Stimulated activated CD4-positive, alpha-beta T cell treated with anti-CD3 and anti-CD28 coated beads, Interleukin-15, amount 100 ng/mL, for 48 hours (primary cell): ENCODE results near the gene TRIM17.

ENCODE experiments used
- DNase-seq, 2 donors: peaks; one replicate each; pipeline ENCODE4 v3.0.0-alpha.2; 2020; ENCODE audit warnings: low read depth in 2 of 2

Gene TRIM17

GRCh38 chr1:228367798-228368791 is 48.6 kb downstream of the TRIM17 start:
- no peak for DNase-seq

GRCh38 chr1:228366866-228367741 is 49.6 kb downstream of the TRIM17 start:
- DNase-seq: no peak

- DNase-seq: no peak
Measured at GRCh38 chr1:228366062-228366865, 50.4 kb downstream of the TRIM17 start.

DNA sequence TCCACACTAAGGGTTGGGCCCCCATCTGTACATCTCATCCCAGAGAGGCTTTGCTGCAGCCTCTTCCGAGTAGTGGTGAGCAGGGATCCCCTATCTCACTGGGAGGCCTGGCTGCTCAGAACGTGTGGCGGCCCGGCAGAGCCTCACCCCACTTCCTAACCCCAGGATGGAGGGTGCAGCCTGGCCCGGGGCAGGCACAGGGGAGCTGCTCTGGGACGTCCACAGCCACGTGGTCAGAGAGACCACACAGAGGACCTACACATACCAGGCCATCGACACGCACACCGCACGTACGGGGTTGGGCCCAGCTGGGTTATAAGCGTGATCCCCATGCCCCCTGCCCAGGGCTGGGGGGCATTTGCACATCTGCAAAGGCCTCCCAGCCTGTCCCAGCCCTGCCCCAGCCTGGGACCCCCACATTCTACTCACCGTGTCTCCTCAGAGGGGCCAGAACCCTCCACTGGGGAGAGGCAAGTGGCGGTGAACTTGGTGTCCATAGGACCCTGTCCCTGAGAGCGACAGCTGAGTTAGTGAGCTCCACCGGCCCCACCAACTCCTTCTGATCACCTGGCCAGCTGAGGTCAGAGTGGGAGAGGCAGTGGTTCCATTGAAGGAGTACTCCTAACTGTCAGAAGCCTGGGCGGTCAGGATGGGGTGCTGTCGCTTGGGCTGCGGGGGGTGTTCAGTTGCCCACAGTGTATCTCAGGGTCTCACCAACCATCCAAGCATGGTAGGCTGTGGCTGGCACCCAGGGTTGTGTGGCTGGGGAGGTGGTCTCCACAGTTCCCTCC is 51.2 kb downstream of the TRIM17 start:
- no peak for DNase-seq

DNA sequence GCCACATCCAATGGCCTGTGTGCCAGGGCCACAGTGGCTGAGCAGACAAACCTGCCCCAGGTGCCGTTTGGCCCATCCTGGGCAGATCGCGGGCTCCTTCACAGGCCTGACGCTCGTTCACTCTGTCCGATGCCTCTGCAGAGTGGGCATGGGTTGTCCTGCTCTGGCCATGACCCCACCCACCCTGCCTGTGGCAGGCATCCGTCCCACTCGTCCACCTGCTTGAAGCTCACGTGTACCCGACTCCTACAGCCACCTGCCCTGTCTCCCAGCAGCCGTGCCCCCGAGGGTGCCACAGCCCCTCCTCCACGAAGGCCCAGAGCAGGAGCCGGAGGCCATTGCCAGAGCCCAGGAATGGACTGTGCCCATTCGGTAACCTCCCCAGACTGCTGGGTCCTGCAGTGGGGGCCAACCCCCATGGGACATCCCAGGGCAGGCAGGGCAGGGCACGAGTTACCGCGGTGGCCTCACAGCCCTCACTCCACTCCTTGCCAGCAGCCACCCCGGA is 51.9 kb downstream of the TRIM17 start:
- no peak for DNase-seq

GRCh38 chr1:228364068-228364705 is 52.5 kb downstream of the TRIM17 start:
- no peak for DNase-seq

GRCh38 chr1:228363686-228364067 is 53.0 kb downstream of the TRIM17 start:
- no peak for DNase-seq

DNA sequence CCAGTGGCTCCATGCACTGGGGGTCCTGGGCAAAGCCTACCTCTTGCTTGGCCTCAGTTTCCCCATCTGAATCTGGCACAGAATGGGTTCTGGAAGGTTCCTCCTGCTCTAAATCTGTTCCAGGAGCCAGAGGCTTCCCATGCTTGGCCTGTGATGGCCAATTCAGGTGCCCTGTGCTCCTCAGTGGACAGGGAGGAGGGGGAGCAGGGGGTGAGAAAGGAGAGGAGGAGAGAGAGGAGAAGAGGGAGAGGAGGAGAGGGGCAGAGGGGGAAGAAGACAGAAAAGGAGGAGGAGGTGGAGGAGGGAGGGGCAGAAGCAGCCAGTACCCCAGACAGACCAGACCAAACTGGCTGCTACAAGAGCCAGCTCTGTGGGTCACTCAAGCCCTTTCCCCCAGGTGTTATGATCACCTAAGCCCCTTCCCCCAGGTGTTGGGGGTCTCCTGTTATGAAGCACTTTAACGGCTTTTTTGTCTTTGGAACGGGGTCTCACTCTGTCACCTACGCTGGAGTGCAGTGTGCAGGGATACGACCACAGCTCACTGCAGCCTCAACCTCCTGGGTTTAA is 53.7 kb downstream of the TRIM17 start:
- DNase-seq: no peak

DNA sequence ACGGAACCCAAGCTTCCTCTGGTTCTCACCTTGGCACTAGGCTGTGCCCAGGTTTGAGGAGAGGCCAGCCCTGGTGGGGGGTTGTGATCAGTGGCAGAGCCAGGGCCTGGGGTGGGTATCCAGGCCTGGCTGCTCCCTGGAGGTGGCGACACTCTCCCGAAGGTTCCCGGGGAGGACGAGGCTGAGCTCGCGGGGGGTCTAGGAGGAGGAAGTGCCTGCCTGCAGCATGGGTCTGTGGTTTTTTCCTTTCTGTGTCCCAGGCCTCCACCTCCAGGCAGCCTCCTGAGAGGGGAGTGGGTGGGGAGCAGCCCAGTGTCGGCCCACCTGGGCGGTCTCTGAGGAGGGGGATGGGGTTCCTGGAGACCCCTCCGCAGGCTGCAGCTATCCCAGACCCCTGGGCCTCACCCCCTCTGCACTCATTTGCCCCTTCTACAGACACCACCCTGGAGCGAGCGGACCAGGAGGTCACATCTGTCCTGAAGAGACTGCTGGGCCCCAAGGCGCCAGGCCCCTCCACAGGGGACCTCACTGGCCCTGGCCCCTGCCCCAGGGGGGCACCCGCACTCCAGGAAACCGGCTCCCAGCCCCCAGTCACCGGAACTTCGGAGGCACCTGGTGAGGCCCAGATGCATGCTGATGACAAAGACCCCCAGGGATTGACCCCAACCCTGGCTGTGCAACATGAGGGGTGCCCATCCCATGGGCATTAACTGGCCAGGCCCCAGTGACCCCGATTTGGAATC is 54.3 kb downstream of the TRIM17 start:
- DNase-seq: no peak

GRCh38 chr1:228361314-228362140 is 55.1 kb downstream of the TRIM17 start:
- DNase-seq: no peak

DNA sequence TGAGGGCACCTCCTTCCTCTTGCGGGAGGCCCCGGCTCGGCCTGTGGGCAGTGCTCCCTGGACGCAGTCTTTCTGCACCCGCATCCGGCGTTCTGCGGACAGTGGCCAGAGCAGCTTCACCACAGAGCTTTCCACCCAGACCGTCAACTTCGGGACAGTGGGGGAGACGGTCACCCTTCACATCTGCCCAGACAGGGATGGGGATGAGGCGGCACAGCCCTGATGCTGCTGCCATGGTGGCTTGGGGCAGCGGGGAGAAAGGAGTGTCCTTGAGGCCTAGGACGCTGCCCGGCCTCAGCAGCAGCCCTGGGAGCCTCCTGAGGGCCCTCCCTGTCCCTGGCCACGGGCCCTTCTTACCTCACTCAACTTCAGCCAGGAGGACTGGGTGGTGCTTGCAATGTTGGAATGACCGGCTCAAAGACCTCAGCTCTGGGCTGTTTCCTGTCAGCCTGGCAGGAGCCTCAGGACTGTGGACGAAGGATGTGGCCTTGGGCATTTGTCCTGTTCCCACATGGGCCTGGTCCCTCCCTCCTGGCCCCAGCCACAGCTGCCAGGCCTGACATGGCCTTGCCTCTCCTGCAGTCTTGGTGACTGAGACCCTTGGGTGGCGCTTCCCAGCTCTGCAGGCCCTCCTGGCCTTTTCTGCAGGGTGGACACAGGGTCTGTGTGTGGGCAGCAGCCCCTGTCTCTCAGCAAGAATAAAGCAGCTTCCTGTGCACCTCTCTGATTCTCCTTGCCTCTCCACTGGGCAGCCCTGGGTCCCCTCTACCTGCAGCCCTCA is 55.9 kb downstream of the TRIM17 start:
- no peak for DNase-seq

DNA sequence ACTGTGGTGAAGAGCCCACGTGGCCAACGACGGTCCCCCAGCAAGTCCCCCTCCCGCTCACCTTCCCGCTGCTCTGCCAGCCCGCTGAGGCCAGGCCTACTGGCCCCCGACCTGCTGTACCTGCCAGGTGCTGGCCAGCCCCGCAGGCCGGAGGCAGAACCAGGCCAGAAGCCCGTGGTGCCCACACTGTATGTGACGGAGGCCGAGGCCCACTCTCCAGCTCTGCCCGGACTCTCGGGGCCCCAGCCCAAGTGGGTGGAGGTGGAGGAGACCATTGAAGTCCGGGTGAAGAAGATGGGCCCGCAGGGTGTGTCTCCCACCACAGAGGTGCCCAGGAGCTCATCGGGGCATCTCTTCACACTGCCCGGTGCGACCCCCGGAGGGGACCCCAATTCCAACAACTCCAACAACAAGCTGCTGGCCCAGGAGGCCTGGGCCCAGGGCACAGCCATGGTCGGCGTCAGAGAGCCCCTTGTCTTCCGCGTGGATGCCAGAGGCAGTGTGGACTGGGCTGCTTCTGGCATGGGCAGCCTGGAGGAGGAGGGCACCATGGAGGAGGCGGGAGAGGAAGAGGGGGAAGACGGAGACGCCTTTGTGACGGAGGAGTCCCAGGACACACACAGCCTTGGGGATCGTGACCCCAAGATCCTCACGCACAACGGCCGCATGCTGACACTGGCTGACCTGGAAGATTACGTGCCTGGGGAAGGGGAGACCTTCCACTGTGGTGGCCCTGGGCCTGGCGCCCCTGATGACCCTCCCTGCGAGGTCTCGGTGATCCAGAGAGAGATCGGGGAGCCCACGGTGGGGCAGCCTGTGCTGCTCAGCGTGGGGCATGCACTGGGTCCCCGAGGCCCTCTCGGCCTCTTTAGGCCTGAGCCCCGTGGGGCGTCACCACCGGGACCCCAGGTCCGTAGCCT is 56.8 kb downstream of the TRIM17 start:
- DNase-seq: no peak

DNA sequence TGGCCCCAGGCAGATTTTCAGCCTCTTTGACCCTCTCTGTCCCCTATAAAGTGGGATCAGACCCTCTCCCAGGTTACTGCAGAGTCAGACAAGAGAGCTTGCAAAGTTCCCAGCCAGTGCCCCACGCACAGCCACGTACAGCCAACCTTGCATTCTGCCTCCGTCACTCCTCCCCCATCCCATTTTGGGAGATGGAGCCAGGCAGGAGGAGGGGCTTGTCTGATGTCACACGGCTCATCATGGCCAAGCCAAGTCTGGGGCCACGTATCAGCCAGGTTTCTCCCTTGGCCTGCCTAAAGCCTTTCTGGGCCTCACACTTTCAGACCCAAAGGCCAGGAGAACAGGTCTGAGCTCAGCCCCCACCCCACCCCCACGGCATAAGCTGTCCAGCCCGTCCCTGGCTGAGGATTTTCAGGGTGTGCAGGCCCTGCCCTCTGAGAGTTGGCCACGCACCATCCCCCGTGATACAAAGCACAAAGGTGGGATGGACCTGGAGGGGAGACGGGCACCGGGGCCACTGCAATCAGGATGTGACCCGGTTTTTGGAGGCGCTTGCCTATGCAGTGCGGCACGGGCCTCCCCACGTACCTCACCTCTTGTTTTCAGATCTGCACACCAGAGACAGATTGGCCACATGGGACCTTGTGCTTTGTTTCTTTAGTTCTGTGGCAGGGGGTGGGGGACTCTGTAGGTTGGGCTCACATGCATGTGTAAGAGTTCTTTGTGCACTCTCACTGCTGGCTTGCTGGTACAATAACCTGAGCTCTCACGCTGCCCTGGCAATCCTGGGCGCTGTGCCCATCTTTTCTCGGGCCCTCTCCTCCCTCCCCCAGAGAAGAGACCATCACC is 57.7 kb downstream of the TRIM17 start:
- DNase-seq: no peak

- DNase-seq: no peak
Measured at GRCh38 chr1:228358039-228358763, 58.5 kb downstream of the TRIM17 start.
